A204.1 (cell line): ENCODE measurements around the gene STAP2.

Experiments
- FAIRE-seq: peaks from 2 replicates; lab custom pipeline; 2012; peaks lifted over from hg19 to GRCh38; lab: Jason Lieb, UNC

STAP2 gene

DNA sequence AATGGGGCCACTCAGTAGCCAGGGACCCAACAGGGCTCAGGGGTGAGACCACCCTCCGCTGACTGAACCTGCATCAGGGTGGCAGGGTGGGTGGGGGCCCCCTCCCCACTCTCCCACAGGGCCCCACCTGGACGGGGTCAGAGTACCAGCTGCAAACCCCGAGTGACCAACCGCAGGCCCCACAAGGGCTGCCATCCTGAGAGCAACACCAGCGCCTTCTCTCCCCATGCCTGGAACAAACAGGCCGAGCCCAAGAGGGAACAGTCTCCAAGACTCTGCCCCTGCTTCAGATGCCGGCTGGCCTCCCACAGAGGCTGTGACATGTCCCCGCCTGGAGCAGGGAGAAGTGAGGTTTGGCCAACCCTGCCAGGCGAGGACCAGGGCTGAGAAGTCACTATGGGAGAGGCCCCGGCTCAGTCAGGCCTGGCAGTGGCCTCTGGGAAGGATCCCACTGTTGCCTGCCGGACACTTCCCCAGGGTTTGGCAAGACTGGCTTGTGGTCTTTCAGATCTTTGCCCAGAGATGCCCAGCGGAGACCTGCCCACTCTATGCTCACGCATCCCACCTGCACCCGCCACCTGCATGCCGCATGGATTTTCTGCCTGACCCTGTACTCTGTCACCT lies 31.9 kb upstream of the STAP2 start:
- FAIRE-seq: no peak

GRCh38 chr19:4369888-4370260 lies 31.2 kb upstream of the STAP2 start:
- no peak for FAIRE-seq

- FAIRE-seq: no peak
Measured at GRCh38 chr19:4369109-4369887, 30.7 kb upstream of the STAP2 start.

DNA sequence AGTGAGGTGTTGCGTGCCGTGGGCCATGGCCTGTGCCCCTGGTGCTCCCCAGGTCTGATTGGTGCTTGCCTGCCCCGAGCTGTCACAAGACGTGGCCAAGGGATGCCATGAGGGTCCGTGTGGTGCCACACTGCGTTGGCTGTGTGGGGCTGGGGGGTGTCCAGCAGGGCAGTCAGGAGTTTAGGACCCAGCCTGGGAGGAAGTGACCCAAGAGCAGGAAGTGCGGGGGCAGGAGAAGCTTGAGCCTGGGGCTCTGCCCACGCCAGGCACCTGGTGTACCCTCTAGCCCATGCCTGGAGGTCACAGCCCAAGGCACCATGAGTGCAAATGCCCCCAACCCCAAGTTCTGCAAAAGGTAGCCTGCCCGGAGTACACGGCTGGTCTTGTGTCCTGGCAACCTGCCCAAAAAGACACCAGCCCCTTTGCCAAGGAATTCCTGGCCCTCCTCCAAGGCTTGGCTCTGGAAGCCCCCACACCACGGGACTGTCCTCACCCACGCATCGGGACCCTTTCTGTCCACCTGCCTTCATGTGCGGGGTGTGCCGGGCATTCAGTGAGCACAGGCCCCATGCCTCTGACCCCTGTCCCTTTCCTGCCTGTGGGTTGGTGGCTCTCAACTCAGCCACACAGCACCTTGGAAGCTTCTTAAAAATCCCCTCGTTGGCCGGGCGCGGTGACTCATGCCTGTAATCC lies 29.6 kb upstream of the STAP2 start:
- no peak for FAIRE-seq

GRCh38 chr19:4367781-4368127 lies 29.1 kb upstream of the STAP2 start:
- FAIRE-seq: no peak

DNA sequence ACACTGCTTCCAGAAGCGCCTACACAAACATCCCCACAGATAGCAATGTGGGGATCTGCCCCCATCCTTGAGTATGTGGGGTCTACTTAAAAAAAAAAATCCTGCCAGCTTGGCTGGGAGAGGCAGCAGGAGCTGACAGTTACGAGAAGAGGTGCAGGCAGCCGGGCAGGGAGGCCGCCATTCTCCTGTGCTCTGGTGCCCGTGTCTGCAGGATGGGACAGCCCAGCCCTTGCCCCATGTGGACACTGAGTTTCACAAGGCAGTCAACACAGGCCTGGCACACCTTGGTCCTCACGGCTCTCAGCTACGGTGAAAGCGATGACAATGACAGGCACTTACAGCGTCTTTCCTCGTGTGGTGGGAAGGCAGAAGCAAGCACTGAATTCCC lies 28.7 kb upstream of the STAP2 start:
- FAIRE-seq: no peak

DNA sequence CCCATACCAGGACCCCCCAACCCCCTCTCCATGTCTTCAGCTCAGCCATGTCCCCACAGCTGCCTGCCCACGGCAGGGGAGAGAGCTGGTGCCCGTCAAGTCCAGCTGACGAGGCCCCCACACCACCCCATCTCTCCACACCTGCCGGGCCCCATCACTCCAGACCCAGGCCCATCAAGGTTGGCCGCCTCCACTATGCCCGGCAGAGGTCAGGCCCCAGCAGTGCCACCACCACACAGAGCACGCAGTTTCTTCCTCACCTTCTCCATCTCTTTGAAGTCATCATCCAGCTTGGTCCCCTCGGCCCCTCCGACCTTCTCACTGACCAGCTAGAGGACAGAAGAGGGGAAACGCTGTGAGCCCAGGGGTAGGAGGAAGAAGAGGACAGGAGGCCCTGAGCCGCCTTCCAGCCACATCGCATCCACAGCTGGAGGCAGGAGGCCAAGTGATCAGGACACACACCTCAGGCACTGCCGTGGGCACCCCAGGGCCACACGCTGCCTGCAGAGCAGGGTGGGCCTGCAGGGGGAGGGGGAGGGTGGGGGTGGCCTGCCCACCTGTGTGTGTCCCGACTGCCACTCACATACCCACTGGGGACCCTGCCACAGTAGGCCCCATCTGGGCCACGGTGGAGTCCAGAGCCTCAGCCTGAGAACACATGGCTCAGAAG lies 28.2 kb upstream of the STAP2 start:
- no peak for FAIRE-seq

DNA sequence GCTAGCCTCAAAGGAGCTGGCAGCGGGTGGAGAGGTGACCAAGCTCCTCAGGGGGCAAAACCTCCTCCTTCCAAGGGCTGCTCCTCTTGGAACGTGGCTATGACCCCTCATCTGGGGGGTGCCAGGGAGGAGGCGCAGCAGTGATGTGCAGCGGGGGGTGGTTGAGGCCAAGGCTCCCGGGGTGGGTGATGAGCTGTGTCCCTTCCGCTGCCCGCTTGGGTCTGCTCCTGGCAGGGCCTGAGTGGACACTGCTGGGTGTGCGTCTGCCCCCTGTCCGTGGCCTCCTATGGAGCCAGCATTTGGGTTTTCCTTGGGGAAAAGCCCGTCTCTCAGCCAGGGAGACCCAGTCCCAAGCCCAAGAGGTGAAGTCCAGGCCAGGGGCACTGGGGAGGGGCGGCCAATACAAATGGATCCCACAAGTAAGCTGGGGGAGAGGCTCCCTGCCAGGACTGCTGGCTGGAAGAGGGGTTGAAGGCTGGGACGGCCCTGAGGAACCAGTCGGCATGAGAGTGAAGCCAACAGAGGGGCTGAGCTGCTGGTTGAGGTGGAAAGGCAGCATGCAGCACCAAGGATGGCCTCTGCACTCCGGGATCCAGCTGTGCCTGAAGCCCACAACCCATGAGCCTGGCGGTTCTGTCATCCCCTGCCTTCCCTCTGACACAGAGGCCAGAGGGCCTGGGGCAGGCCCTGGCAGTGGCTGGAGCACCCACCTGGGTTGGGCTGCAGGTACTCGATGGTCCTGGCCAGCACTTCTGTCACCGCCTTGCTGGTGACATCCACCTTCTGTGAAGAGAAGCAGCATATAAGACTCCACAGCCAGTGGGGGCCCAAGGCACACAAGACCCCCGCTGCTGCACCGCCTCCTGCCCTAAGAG lies 27.4 kb upstream of the STAP2 start:
- FAIRE-seq: no peak

GRCh38 chr19:4365341-4365740 lies 26.7 kb upstream of the STAP2 start:
- no peak for FAIRE-seq

DNA sequence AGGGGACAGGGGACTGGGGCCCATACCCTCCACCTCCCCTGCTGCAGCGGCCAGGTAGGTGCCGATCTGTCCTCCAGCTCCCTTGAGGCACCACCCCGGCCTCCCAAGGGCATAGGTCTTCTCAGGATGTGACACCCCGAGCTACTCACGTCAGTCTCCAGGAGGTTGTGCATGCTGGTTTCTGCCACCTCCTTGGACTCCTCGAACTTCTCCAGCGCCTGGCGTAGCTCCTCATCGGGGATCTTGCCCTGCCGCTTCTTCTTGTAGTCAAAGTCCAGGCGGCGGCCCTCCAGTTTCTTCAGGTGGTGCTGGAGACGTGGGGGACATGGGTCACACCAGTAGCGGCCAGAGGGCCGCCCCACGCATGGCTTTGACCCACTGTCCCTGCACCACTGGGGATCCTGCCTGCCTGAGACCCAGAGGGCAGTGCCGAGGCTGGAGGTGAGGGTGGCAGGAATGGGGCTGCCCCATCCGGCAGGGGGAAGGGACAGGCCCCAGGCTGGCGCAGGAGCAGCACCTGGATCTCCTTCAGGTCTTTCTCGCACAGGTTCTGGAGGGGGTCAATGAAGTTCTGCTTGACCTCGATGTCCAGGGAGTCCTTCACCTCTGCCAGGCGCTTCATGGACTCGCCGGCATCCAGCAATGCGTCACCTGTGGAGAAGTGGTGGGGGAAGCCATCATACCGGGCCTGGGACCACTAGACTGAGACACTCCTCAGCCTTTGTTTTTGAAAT lies 25.1 kb upstream of the STAP2 start:
- FAIRE-seq: no peak

DNA sequence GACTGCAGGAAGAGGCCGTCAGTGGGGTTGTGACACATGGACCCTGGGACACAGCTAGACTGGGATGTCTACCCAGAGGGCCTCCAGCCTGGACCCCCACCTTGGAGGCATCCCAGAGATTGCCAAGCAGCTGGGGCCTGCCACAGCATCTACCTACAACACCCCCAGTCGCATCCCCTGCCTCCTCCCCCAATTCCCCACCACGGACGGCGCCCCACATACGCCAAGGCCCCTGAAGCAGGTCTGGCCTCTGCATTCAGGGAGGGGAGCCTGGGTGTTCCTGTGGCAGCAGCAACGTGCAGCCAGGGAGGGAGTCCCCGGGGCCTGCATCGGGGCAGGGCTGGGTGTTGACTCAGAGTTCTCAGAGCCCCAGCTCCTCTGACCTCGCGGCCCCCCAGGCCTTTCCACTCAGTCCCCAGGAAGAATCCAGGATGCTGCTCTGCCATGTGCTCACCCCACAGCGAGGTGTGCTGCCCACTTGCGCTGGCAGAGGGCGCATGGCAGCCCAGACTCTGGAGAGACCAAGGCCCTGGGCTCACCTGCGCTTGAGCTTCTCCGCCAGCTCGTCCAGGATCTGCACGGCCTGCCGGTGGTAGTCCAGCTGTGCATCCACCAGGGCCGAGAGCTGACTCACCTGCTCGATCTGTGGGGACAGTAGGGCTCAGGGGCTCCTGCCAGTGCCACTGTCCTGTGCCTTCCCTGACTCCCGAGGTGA lies 24.4 kb upstream of the STAP2 start:
- FAIRE-seq: no peak

GRCh38 chr19:4362101-4362828 lies 23.6 kb upstream of the STAP2 start:
- no peak for FAIRE-seq

DNA sequence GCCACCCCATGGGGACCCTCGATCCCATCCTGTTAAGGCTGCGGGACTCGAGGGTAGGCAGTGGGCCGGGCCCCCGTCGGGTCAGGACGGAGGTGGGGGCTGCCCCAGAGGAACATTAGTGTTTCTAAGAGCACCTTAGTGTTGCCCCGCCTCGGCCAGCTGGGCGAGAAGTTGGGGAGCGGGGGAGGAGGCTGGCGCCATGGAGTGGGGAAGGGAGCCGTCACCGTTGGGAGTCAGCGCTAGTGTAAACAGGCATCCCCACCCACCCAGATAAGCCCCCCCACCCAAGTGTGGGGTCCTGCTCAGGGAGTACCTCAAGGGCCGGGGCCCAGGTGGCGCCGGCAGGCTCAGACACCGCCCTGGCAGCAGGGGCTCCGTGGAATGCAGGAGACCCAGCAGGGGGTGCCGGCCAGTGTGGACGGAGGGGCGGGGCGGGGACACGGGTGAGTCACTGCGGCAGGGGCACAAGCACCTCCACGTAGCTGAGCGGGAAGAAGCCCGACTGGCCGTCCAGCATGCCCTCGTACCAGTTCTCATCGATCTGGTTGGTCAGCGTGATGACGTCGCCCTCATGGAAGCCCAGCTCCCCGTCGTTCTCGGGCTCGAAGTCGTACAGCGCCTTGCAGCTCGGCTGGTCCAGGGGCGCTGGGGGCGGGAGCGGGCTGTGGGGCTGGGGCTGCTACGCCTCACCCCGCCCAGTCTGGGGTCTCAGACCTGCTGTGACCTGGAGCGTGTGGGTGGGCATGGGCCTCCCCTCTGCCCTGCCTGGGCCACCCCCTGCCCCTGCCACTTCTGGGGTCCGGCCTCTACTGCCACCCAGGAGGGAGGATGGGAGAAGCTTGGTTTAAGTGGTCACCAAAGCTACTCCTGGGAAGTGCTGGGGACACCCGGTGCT lies 22.8 kb upstream of the STAP2 start:
- no peak for FAIRE-seq

GRCh38 chr19:4360641-4361151 lies 22.1 kb upstream of the STAP2 start:
- FAIRE-seq: no peak

- FAIRE-seq: no peak
Measured at GRCh38 chr19:4360081-4360569, 21.5 kb upstream of the STAP2 start.

DNA sequence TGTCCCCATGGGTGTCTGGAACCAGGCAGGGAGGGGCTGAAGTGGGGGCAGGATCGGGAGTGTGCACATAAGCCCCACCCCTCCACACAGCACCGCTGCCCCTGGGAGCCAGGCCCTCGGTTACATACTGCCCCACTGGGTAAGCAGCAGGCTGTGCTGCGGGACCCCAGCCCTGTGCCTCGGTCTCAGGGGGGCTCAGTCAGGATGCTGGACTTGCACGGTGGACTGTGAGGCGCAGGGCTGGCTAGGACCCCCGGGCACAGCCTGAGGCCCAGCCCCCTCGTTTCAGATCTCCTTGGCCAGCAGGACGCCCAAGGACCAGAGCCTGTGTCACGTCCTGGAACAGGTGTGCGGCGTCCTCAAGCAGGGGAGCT lies 21.0 kb upstream of the STAP2 start:
- no peak for FAIRE-seq

DNA sequence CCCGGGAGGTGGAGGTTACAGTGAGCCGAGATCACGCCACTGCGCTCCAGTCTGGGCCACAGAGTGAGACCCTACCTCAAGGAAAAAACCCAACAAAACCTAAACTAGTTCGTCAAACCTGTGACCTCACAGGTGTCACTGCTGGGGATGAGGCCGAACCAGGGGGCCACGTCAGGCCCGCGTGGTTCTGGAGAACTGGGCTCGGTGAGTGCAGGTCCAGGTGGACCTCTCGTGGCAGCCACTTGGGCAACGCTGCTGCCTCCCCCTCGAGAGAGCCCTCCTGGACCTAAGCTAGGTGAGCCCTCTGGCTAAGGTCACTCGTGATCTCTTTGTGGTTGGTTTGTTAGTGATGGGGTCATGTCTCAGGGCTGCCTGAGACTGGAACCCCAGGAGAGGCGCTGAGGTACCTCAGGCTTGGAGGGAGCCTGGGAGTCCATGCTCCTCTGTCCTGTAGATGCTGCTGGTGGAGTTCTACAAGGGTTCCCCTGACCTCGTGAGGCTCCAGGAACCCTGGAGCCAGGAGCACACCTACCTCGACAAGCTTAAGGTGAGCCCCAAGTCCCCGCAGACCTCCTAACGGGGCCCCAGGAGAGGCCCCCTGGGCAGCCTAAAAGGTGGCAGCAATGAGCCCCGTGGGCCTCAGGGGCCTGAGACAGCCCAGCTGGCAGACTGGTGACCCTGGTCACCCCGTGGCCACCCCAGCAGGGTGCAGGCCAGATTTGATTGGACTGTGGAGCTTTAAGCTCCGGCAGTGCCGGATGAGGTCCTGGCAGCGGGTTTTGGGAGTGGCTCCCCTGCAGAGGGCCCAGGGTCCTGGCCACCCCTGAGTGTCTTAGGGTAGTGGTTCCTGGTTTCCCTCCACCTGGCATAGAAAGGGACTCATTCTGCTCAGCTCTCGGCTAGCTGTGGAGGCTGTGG lies 20.3 kb upstream of the STAP2 start:
- FAIRE-seq: no peak

GRCh38 chr19:4357921-4358326 lies 19.3 kb upstream of the STAP2 start:
- FAIRE-seq: no peak
